Right lobe of liver (tissue), 6 donors: ENCODE measurements around the gene AURKAIP1. TPM values are rescaled to one million over a fixed set of nuclear protein-coding genes. Genes with fewer than 3 reads are reported as not detected.

ENCODE experiments used
- ATAC-seq, 4 donors: fragments of 200-7000 bp; cut with Tn5 transposase; one replicate each; pipeline ENCODE4 v1.9.1; 2020; ENCODE audit warnings: mild to moderate bottlenecking in 4 of 4, moderate library complexity in 4 of 4
- DNase-seq, 3 donors: peaks; one replicate each; pipeline ENCODE4 v3.0.0-alpha.2; 2020
- H3K27ac ChIP-seq, 3 donors: fragments of 200-600 bp; one replicate each; pipeline ENCODE4 v1.8.0; 2022
- H3K27me3 ChIP-seq, 2 donors: fragments of 200-600 bp; one replicate each; pipeline ENCODE4 v1.8.0; 2022
- H3K36me3 ChIP-seq, 4 donors: fragments of 200-600 bp; sonication (generic) in 1 of 4; one replicate each; pipeline versions ENCODE4 v1.5.1 to v1.8.0; 2017 to 2022; ENCODE audit warnings: control low read depth in 1 of 4
- H3K4me1 ChIP-seq, 4 donors: fragments of 200-600 bp; sonication (generic) in 1 of 4; one replicate each; pipeline versions ENCODE4 v1.5.1 to v1.8.0; 2017 to 2022; ENCODE audit warnings: control low read depth in 1 of 4
- H3K4me3 ChIP-seq, 3 donors: fragments of 200-600 bp; one replicate each; pipeline ENCODE4 v1.8.0; 2022
- H3K9me3 ChIP-seq, 4 donors: fragments of 200-600 bp; sonication (generic) in 1 of 4; one replicate each; pipeline versions ENCODE4 v1.5.1 to v1.8.0; 2017 to 2022; ENCODE audit warnings: control low read depth in 1 of 4
- POLR2A ChIP-seq: fragments of 450-650 bp; IDR thresholded peaks from one replicate; pipeline ENCODE4 v1.6.1; 2017; ENCODE audit warnings: antibody characterized with exemption, mild to moderate bottlenecking
- WGBS: methylation state at CpG from one replicate; pipeline ENCODE4 v1.1.6; 2018; ENCODE audit warnings: low coverage, low lambda C conversion rate; ENCODE audit not compliant: insufficient coverage; ENCODE audit errors: missing lambda C conversion rate; 5-methylcytosine and 5-hydroxymethylcytosine counted together
- intact Hi-C, 2 donors: fragments of 100-400 bp; cut with DNase I; formaldehyde crosslinking; loops; one replicate each; pipeline versions ENCODE4 v1.11.2 to v1.14.1; 2022
- total RNA-seq, 6 experiments: library from RNA; depleted of rRNA in 2 of 6; stranded (reverse); fragments of >200 nt in 2 of 6; fragmentation: NEBNext Ultra II Directional in 3 of 6; extraction: Animal tissue kit (Norgen Biotek cat#: 25700) in 3 of 6; gene quantifications; one replicate each; pipeline versions ENCODE4 v1.1.0 to v1.2.4, GENCODE V29; 2016 to 2023
- TF ChIP-seq, protein P1 (sequence below), 4 donors: fragments of 200-600 bp in 3 of 4; fragments of 450-650 bp in 1 of 4; IDR thresholded peaks; one replicate each; pipeline versions ENCODE4 v1.5.1 to v1.8.0; 2016 to 2022; ENCODE audit warnings: antibody characterized with exemption in 4 of 4, mild to moderate bottlenecking in 2 of 4
- donor health status: DM: no; HTN: yes; CAD: no.
- donor health status: DM: no; HTN: no; CAD: no.
- donor health status: DM: no; HTN: no; CAD: no.
- donor health status: DM: no; HTN: yes; CAD: no.
- donor health status: DM: no; HTN: yes; CAD: no.

Gene AURKAIP1
- total RNA-seq, 6 experiments from 2014 or later: 70.0 to 140 (median 104) TPM

DNA sequence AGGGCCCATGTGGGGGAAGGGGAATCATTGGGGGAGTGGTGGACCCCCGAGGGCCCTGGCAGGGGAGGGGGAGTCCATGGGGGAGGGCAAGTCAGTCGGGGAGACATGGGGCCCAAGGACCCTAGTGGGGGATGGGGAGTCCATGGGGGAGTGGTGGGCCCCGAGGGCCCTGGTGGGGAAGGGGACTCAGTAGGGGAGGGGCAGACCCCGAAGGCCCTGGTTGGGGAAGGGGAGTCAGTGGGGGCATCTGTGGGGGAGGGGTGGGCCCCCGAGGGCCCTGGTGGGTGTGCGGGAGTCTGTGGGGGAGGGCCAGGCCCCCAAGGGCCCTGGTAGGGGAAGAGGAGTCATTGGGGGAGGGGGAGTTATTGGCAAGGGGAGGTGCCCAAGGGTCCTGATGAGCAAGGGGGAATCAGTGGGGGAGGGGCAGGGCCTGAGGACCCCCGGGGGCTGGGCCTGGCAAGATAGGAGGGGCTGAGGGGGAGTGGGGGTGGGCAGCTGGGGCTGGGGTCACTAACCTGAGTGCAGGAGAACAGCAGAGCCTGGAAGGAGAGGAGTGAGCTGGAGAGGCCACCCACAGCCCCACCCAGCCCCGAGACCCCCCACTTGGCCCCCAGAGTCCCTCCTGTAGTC, 18.7 kb downstream of the AURKAIP1 start:
- Histone ChIP-seq H3K36me3 (no peaks in the 10 kb centered on the region), H3K4me3 (no peak overlapping the region), H3K27ac (no peak overlapping the region), H3K4me1 (no peaks in the 10 kb centered on the region), H3K27me3 (peaks cover 0 to 5% of the 10 kb centered on the region in 2 donors), H3K9me3 (no peaks in the 10 kb centered on the region)
- ATAC-seq: no peak
- TF ChIP-seq POLR2A: no peak
- TF ChIP-seq, protein P1, sequence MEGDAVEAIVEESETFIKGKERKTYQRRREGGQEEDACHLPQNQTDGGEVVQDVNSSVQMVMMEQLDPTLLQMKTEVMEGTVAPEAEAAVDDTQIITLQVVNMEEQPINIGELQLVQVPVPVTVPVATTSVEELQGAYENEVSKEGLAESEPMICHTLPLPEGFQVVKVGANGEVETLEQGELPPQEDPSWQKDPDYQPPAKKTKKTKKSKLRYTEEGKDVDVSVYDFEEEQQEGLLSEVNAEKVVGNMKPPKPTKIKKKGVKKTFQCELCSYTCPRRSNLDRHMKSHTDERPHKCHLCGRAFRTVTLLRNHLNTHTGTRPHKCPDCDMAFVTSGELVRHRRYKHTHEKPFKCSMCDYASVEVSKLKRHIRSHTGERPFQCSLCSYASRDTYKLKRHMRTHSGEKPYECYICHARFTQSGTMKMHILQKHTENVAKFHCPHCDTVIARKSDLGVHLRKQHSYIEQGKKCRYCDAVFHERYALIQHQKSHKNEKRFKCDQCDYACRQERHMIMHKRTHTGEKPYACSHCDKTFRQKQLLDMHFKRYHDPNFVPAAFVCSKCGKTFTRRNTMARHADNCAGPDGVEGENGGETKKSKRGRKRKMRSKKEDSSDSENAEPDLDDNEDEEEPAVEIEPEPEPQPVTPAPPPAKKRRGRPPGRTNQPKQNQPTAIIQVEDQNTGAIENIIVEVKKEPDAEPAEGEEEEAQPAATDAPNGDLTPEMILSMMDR (IDR thresholded peaks at IDR 0.05): no peak
- intact Hi-C loops: no loop called here
- DNase-seq: no peak
- WGBS: 47% methylated on average over 8 of the region's 8 CpGs

GRCh38 chr1:1355416-1355815, 19.6 kb downstream of the AURKAIP1 start:
- WGBS: 0% methylated on average over 16 of the region's 52 CpGs
- TF ChIP-seq, protein P1 (IDR thresholded peaks at IDR 0.05): no peak
- TF ChIP-seq POLR2A: no peak
- Histone ChIP-seq H3K27ac (no peak overlapping the region), H3K4me3 (no peak overlapping the region), H3K4me1 (no peaks in the 10 kb centered on the region), H3K27me3 (peaks cover 0 to 5% of the 10 kb centered on the region in 2 donors), H3K9me3 (no peaks in the 10 kb centered on the region), H3K36me3 (no peaks in the 10 kb centered on the region)
- DNase-seq: peak in 1 of 3 donors; percentile 26
- intact Hi-C loops: no loop called here
- ATAC-seq: peak; percentile 8 to 35 (median 12)

- H3K36me3 ChIP-seq: no peaks in the 10 kb centered on the region
- DNase-seq (peak in 1 of 3 donors; percentile 14), ATAC-seq (no peak)
- peaks cover 0 to 5% of the 10 kb centered on the region in 2 donors for H3K27me3 ChIP-seq
- intact Hi-C loops: no loop called here
- H3K9me3 ChIP-seq: no peaks in the 10 kb centered on the region
- no peak overlapping the region for H3K27ac ChIP-seq
- WGBS: 43% methylated on average over 6 of the region's 116 CpGs
- TF ChIP-seq, protein P1 (IDR thresholded peaks at IDR 0.05): no peak
- TF ChIP-seq POLR2A: no peak
- H3K4me1 ChIP-seq: no peaks in the 10 kb centered on the region
- H3K4me3 ChIP-seq: no peak overlapping the region
Measured at GRCh38 chr1:1354271-1355247, 20.4 kb downstream of the AURKAIP1 start.

DNA sequence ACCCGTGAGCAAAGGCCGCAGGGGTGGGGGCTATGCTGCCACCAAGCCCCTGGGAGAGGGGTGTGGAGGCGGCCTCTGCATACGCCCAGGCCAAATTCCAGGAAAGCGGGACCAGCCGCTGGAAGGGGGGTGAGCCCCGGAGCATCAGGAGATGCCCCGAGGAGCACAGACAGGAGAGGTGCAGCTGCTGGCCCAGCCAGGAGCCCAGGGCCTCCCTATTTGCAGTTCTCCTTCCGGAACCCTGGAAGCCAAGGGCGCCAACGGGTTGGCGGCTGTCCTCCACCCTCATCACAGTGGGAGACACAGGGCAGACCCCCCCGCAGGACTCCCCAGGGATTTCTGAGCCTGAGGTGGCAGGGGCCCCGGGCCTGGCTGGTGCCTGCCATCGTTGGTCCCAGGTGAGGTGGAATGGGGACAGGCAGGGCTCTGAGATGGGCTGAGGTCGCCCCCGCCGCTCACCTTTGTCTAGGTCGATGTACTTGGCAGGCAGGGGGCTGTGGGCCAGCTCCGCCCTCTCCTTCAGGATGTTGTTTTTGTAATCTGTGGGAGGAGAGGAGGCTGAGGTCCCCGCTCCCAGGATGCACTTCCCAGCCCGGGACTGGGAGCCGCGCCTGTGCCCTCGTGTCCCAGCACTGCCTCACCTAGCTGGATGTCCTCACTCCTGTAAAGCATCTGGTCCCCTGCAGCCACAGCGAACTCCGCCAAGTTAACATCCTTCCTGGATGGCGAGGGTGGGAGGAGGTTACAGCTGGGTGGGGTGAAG, 21.4 kb downstream of the AURKAIP1 start:
- no peak for ATAC-seq
- DNase-seq: no peak
- peaks cover 0 to 5% of the 10 kb centered on the region in 2 donors for H3K27me3 ChIP-seq
- H3K4me3 ChIP-seq: no peak overlapping the region
- intact Hi-C loops: no loop called here
- WGBS: 18% methylated on average over 9 of the region's 28 CpGs
- H3K4me1 ChIP-seq: no peaks in the 10 kb centered on the region
- H3K9me3 ChIP-seq: no peaks in the 10 kb centered on the region
- no peaks in the 10 kb centered on the region for H3K36me3 ChIP-seq
- TF ChIP-seq, protein P1 (IDR thresholded peaks at IDR 0.05): no peak
- no peak for TF ChIP-seq POLR2A
- no peak overlapping the region for H3K27ac ChIP-seq
